ENCODE results near the gene RXFP1. TPM values are rescaled to one million over a fixed set of nuclear protein-coding genes. Genes with fewer than 3 reads are reported as not detected.
A peak's percentile ranks its signal among the peaks of the same experiment; 100 is the strongest.

RXFP1 gene
- total RNA-seq, 1 donor: not detected

DNA sequence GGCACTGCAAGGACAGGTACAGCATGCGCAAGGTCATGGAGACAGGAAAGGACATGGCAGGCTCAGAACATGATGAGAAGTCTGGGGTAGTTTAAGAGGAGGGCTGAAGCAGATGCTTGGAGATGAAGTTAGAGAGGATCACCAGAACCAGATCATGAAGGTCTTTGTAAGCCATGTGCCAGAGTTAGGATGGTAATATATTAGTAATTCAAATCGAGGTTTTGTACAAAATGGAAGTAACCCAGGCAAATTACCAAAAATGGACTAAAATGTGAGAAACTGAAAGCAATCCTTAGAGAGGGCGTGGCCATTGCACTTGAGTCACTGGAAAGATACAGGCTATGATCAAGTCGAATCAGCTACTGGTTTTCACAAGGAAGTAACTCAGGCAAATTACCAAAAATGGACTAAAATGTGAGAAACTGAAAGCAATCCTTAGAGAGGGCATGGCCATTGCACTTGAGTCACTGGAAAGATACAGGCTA is 13.5 kb downstream of the RXFP1 start:
- TF ChIP-seq, protein P1, sequence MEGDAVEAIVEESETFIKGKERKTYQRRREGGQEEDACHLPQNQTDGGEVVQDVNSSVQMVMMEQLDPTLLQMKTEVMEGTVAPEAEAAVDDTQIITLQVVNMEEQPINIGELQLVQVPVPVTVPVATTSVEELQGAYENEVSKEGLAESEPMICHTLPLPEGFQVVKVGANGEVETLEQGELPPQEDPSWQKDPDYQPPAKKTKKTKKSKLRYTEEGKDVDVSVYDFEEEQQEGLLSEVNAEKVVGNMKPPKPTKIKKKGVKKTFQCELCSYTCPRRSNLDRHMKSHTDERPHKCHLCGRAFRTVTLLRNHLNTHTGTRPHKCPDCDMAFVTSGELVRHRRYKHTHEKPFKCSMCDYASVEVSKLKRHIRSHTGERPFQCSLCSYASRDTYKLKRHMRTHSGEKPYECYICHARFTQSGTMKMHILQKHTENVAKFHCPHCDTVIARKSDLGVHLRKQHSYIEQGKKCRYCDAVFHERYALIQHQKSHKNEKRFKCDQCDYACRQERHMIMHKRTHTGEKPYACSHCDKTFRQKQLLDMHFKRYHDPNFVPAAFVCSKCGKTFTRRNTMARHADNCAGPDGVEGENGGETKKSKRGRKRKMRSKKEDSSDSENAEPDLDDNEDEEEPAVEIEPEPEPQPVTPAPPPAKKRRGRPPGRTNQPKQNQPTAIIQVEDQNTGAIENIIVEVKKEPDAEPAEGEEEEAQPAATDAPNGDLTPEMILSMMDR (IDR thresholded peaks at IDR 0.05; ENCODE audit: extremely low read depth, low read depth, low read length): no peak
- H3K4me2 ChIP-seq (ENCODE audit: insufficient read depth, low read length): peak overlapping the region; percentile 65
- H3K79me2 ChIP-seq (ENCODE audit: insufficient read depth, low read length): no peaks in the 10 kb centered on the region

DNA sequence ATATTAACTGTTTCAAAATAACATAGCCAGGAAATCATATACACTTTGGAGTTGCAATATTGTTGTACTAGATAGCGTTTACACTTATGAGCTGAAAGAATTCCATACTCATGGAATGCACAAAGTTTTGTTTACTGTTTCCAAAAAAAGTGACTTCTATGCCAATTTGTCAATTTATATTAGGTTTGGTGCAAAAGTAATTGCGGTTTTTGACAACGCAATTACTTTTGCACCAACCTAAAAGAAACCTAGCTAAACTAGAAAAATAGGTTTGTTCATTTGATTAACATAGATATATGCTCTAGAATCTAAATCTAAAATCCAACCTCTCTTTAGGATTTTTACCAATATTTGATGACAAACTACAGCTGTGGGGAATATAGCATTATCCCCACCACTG is 15.2 kb downstream of the RXFP1 start:
- no peak for DNase-seq (ENCODE audit: insufficient read length, low spot score, missing footprints)
- Histone ChIP-seq H3K9me3 (ENCODE audit: low read depth, low read length) (no peaks in the 10 kb centered on the region), H3K79me2 (ENCODE audit: insufficient read depth, low read length) (no peaks in the 10 kb centered on the region), H3K4me3 (ENCODE audit: insufficient read depth, low read length) (no peak overlapping the region), H3K27ac (ENCODE audit: low read depth, low read length) (no peak overlapping the region), H3K4me1 (ENCODE audit: insufficient read depth, low read length) (peaks cover 7% of the 10 kb centered on the region), H3K4me2 (ENCODE audit: insufficient read depth, low read length) (no peak overlapping the region), H3K27me3 (ENCODE audit: insufficient read depth, low read length) (no peaks in the 10 kb centered on the region), H3K36me3 (ENCODE audit: insufficient read depth, low read length) (no peaks in the 10 kb centered on the region), H4K20me1 (ENCODE audit: insufficient read depth, low read length) (no peaks in the 10 kb centered on the region), H2AFZ (ENCODE audit: low read length) (no peak overlapping the region)
- TF ChIP-seq, protein P1 (IDR thresholded peaks at IDR 0.05; ENCODE audit: extremely low read depth, low read depth, low read length): no peak

More for the DNA sequence above, 13.5 kb downstream of the RXFP1 start:
- DNase-seq (ENCODE audit: insufficient read length, low spot score, missing footprints): peak; percentile 23
- peak overlapping the region; percentile 98 for H2AFZ ChIP-seq (ENCODE audit: low read length)
- no peaks in the 10 kb centered on the region for H3K36me3 ChIP-seq (ENCODE audit: insufficient read depth, low read length)
- H3K9me3 ChIP-seq (ENCODE audit: low read depth, low read length): no peaks in the 10 kb centered on the region
- peak overlapping the region; percentile 62 for H3K27ac ChIP-seq (ENCODE audit: low read depth, low read length)
- no peaks in the 10 kb centered on the region for H4K20me1 ChIP-seq (ENCODE audit: insufficient read depth, low read length)
- no peaks in the 10 kb centered on the region for H3K27me3 ChIP-seq (ENCODE audit: insufficient read depth, low read length)
- peak overlapping the region; percentile 34 for H3K4me3 ChIP-seq (ENCODE audit: insufficient read depth, low read length)
- H3K4me1 ChIP-seq (ENCODE audit: insufficient read depth, low read length): peaks cover 7% of the 10 kb centered on the region

DNA sequence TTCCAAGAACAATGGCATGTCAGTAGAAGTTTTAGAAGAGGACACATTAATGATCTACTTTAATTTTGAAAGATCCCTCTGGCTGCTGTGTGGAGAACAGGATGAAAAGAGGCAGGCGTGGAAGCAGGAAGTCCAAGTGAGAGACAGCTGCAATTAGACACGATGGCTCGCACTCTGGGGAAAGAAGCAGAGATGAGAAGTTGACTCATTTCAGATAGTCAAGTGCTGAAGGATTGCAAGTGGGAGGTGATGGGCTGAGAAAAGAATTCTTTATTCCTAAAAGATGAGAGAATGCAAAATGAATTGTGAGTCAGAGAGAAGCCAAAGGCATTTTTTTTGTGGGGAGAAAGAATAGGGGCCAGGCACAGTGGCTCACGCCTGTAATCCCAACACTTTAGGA is 16.5 kb downstream of the RXFP1 start:
- H4K20me1 ChIP-seq (ENCODE audit: insufficient read depth, low read length): no peaks in the 10 kb centered on the region
- H3K79me2 ChIP-seq (ENCODE audit: insufficient read depth, low read length): no peaks in the 10 kb centered on the region
- no peaks in the 10 kb centered on the region for H3K9me3 ChIP-seq (ENCODE audit: low read depth, low read length)
- peak; percentile 52 for DNase-seq (ENCODE audit: insufficient read length, low spot score, missing footprints)
- H3K4me1 ChIP-seq (ENCODE audit: insufficient read depth, low read length): peaks cover 7% of the 10 kb centered on the region
- no peak overlapping the region for H3K4me3 ChIP-seq (ENCODE audit: insufficient read depth, low read length)
- H3K36me3 ChIP-seq (ENCODE audit: insufficient read depth, low read length): no peaks in the 10 kb centered on the region
- H2AFZ ChIP-seq (ENCODE audit: low read length): peak overlapping the region; percentile 58
- TF ChIP-seq, protein P1 (IDR thresholded peaks at IDR 0.05; ENCODE audit: extremely low read depth, low read depth, low read length): no peak
- H3K27ac ChIP-seq (ENCODE audit: low read depth, low read length): peak overlapping the region; percentile 40
- no peaks in the 10 kb centered on the region for H3K27me3 ChIP-seq (ENCODE audit: insufficient read depth, low read length)
- H3K4me2 ChIP-seq (ENCODE audit: insufficient read depth, low read length): peak overlapping the region; percentile 19

DNA sequence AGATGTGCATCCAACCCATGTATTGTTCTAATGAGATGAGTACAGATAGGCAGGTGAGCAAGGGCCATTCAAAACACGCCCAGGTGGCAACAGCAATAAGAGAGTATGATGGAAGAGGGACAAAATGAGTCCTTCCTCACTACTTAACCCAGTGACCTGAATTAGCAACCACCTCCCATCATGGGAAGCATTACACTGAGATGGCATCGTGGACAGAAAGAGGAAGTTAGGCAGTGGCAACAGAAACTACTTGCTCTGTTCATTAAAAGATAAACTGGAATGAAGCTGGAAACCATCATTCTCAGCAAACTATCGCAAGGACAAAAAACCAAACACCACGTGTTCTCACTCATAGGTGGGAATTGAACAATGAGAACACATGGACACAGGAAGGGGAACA is 17.2 kb downstream of the RXFP1 start:
- H4K20me1 ChIP-seq (ENCODE audit: insufficient read depth, low read length): no peaks in the 10 kb centered on the region
- TF ChIP-seq, protein P1 (IDR thresholded peaks at IDR 0.05; ENCODE audit: extremely low read depth, low read depth, low read length): no peak
- H3K36me3 ChIP-seq (ENCODE audit: insufficient read depth, low read length): no peaks in the 10 kb centered on the region
- no peaks in the 10 kb centered on the region for H3K9me3 ChIP-seq (ENCODE audit: low read depth, low read length)
- no peak overlapping the region for H3K4me3 ChIP-seq (ENCODE audit: insufficient read depth, low read length)
- H2AFZ ChIP-seq (ENCODE audit: low read length): no peak overlapping the region
- no peak overlapping the region for H3K4me2 ChIP-seq (ENCODE audit: insufficient read depth, low read length)
- no peak for DNase-seq (ENCODE audit: insufficient read length, low spot score, missing footprints)
- H3K27ac ChIP-seq (ENCODE audit: low read depth, low read length): no peak overlapping the region
- H3K27me3 ChIP-seq (ENCODE audit: insufficient read depth, low read length): no peaks in the 10 kb centered on the region
- peaks cover 7% of the 10 kb centered on the region for H3K4me1 ChIP-seq (ENCODE audit: insufficient read depth, low read length)
- H3K79me2 ChIP-seq (ENCODE audit: insufficient read depth, low read length): no peaks in the 10 kb centered on the region

Measured in osteoblast (primary cell).